ENCODE data around the gene CRLF1.
A peak's percentile ranks its signal among the peaks of the same experiment; 100 is the strongest.
"Not testable (repeated sequence)": the region's sequence is repeated elsewhere in the genome, so short reads cannot be mapped to it uniquely, and the experiment has no call there.

Gene CRLF1

DNA sequence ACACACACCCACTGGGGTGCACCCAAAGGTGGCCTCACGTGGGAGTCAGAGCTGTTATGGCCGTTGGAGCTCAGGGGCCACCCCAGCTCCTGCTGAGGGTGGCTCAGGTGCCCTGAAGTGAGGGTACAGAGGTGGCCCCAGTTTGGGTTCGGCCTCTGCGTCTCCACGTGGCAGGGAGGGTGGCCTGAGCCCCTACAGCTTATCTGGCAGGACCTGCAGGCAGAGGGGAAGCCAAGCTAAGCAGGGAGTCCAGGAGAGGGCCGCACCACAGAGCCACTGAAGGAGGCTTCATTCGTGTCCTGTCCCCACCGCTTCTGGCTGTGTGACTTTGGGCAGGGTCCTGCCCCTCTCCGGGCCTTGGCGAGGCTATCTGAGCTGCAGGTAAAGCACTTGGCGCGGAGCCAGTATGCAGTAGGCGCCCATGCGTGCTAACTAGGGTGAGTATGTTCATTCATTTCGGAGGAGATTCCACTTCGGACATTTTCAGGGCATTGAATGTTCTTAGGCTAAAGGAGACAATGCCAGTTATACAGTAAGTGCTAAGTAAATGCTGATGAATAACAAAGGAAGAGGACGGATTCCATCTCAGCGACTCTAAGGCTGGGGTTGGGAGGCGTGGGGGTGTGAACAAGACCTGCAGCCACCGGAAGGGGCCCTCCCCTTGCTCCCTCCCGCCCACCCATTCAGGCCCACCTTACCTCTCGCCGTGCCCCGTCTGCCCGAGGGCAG, 13.1 kb downstream of the CRLF1 start:
- Histone ChIP-seq H3K4me1 (ENCODE audit: insufficient read depth, low read length, poor library complexity, severe bottlenecking) (peaks cover 10% of the 10 kb centered on the region), H3K27me3 (ENCODE audit: insufficient read depth, low read length, poor library complexity, severe bottlenecking) (no peaks in the 10 kb centered on the region), H3K9ac (ENCODE audit: low read depth, low read length, poor library complexity, severe bottlenecking) (no peak overlapping the region), H3K4me3 (ENCODE audit: low read length, poor library complexity, severe bottlenecking) (no peak overlapping the region), H3F3A (ENCODE audit: low read depth) (no peaks in the 10 kb centered on the region), H3K4me2 (ENCODE audit: low read depth, low read length, poor library complexity, severe bottlenecking) (peak overlapping the region; percentile 84), H2AFZ (ENCODE audit: low read length) (no peak overlapping the region), H4K20me1 (ENCODE audit: insufficient read depth, low read length, poor library complexity, severe bottlenecking) (peaks cover 4% of the 10 kb centered on the region), H3K9me3 (ENCODE audit: insufficient read depth, low read depth, low read length) (no peaks in the 10 kb centered on the region), H3K36me3 (ENCODE audit: insufficient read depth, low read length) (no peaks in the 10 kb centered on the region), H3K9me2 (replicated peaks; ENCODE audit: low read depth, low read length) (no peaks in the 10 kb centered on the region), H3K79me2 (ENCODE audit: insufficient read depth, low read length) (peaks cover 7% of the 10 kb centered on the region)
- no peak for TF ChIP-seq CTCF (conservative IDR thresholded peaks at IDR 0.05; ENCODE audit: low read length)
- no peak for TF ChIP-seq EZH2phosphoT487 (IDR thresholded peaks at IDR 0.05; ENCODE audit: borderline replicate concordance)

DNA sequence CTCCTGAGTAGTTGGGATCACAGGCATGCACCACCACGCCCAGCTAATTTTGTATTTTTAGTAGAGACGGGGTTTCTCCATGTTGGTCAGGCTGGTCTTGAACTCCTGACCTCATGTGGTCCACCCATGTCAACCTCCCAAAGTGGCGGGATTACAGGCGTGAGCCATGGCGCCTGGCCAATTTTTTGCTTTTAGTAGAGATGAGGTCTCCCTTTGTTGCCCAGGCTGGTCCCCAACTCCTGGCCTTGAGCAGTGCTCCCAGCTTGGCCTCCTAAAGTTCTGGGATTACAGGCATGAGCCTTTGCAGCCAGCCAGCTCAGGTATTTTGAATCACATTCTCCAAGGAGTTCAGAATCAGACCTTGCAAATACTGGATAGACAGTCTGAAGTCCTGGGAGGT, 13.9 kb downstream of the CRLF1 start:
- not testable (repeated sequence) for H3K36me3 ChIP-seq (ENCODE audit: insufficient read depth, low read length); H2AFZ ChIP-seq (ENCODE audit: low read length); H3K9ac ChIP-seq (ENCODE audit: low read depth, low read length, poor library complexity, severe bottlenecking); H3F3A ChIP-seq (ENCODE audit: low read depth); H4K20me1 ChIP-seq (ENCODE audit: insufficient read depth, low read length, poor library complexity, severe bottlenecking); H3K9me3 ChIP-seq (ENCODE audit: insufficient read depth, low read depth, low read length); H3K27me3 ChIP-seq (ENCODE audit: insufficient read depth, low read length, poor library complexity, severe bottlenecking); H3K9me2 ChIP-seq (replicated peaks; ENCODE audit: low read depth, low read length); H3K4me3 ChIP-seq (ENCODE audit: low read length, poor library complexity, severe bottlenecking); H3K79me2 ChIP-seq (ENCODE audit: insufficient read depth, low read length); H3K4me2 ChIP-seq (ENCODE audit: low read depth, low read length, poor library complexity, severe bottlenecking)
- H3K4me1 ChIP-seq (ENCODE audit: insufficient read depth, low read length, poor library complexity, severe bottlenecking) = peaks cover 17% of the 10 kb centered on the region

DNA sequence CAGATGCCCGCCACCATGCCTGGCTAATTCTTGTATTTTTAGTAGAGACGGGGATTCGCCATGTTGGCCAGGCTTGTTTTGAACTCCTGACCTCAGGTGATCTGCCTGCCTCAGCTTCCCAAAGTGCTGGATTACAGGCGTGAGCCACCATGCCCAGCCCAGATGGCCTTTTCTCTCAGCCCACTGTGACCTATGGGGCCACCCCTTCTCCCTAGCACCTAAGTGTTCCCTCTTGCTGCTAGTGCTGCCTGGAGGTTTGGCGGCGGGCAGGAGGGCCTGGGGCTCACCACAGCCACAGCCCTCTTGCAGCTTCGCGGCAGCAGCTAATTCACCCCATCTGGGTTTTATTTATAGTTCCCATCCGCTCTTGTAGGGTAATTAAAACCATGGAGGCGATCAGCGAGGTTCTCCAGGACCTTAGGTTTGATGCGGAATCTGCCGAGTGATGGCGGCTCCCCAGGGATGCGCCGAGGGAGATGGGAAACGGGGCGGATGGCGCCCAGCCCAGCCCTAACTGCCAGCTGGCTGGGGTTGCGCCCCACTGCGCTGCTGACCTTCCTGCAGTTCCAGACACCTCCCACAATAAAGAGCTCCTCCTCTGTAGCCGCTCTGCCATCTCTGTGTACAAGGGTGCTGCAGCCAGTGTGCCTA, 14.7 kb downstream of the CRLF1 start:
- H3K27me3 ChIP-seq (ENCODE audit: insufficient read depth, low read length, poor library complexity, severe bottlenecking) = no peaks in the 10 kb centered on the region
- H3K4me3 ChIP-seq (ENCODE audit: low read length, poor library complexity, severe bottlenecking) = no peak overlapping the region
- peaks cover 7% of the 10 kb centered on the region for H3K79me2 ChIP-seq (ENCODE audit: insufficient read depth, low read length)
- no peaks in the 10 kb centered on the region for H3K36me3 ChIP-seq (ENCODE audit: insufficient read depth, low read length)
- TF ChIP-seq CTCF (conservative IDR thresholded peaks at IDR 0.05; ENCODE audit: low read length) = no peak
- TF ChIP-seq EZH2phosphoT487 (IDR thresholded peaks at IDR 0.05; ENCODE audit: borderline replicate concordance) = no peak
- H3K4me2 ChIP-seq (ENCODE audit: low read depth, low read length, poor library complexity, severe bottlenecking) = no peak overlapping the region
- peaks cover 4% of the 10 kb centered on the region for H4K20me1 ChIP-seq (ENCODE audit: insufficient read depth, low read length, poor library complexity, severe bottlenecking)
- H3F3A ChIP-seq (ENCODE audit: low read depth) = no peaks in the 10 kb centered on the region
- no peaks in the 10 kb centered on the region for H3K9me3 ChIP-seq (ENCODE audit: insufficient read depth, low read depth, low read length)
- no peak overlapping the region for H2AFZ ChIP-seq (ENCODE audit: low read length)
- H3K4me1 ChIP-seq (ENCODE audit: insufficient read depth, low read length, poor library complexity, severe bottlenecking) = peaks cover 19% of the 10 kb centered on the region
- H3K9ac ChIP-seq (ENCODE audit: low read depth, low read length, poor library complexity, severe bottlenecking) = no peak overlapping the region
- no peaks in the 10 kb centered on the region for H3K9me2 ChIP-seq (replicated peaks; ENCODE audit: low read depth, low read length)

Measured in Loucy (cell line).